Neutrophil (primary cell): Measurements from ENCODE around the gene C12orf57.

Experiments
- H3K27ac ChIP-seq: fragments of 200-600 bp; sonication (generic); 2 replicates; pipeline ENCODE4 v1.5.1; 2016; ENCODE audit warnings: mild to moderate bottlenecking, moderate library complexity
- H3K27me3 ChIP-seq: fragments of 200-600 bp; sonication (generic); 2 replicates; pipeline ENCODE4 v1.6.0; 2016; ENCODE audit warnings: mild to moderate bottlenecking
- H3K36me3 ChIP-seq: fragments of 200-600 bp; sonication (generic); 2 replicates; pipeline ENCODE4 v1.5.1; 2017
- H3K4me1 ChIP-seq, 2 experiments: fragments of 200-600 bp in 1 of 2; sonication (generic) in 1 of 2; 1 replicate in 1 of 2; 2 replicates in 1 of 2; pipeline versions ENCODE4 v1.5.1 to v1.6.1; 2013 to 2016; ENCODE audit warnings: low read depth in 1 of 2, low read length in 1 of 2, mild to moderate bottlenecking in 1 of 2, moderate library complexity in 1 of 2; ENCODE audit not compliant: control insufficient read depth in 1 of 2, insufficient read depth in 1 of 2
- H3K4me3 ChIP-seq, 2 experiments: fragments of 200-600 bp in 1 of 2; sonication (generic) in 1 of 2; 1 replicate in 1 of 2; 2 replicates in 1 of 2; pipeline ENCODE4 v1.5.1; 2013 to 2016; ENCODE audit warnings: low read depth in 1 of 2, low read length in 1 of 2, mild to moderate bottlenecking in 1 of 2, moderate library complexity in 1 of 2
- H3K9me3 ChIP-seq: fragments of 200-600 bp; sonication (generic); 2 replicates; pipeline ENCODE4 v1.5.1; 2016
- CTCF ChIP-seq: fragments of 200-600 bp; sonication (generic); IDR thresholded peaks from 2 replicates; pipeline ENCODE4 v1.5.1; 2016; ENCODE audit warnings: antibody characterized with exemption

Gene C12orf57

GRCh38 chr12:6962285-6963015, 18.6 kb downstream of the C12orf57 start:
- TF ChIP-seq CTCF = no peak
- Histone ChIP-seq H3K4me1 (peaks cover 72 to 80% of the 10 kb centered on the region in 2 experiments), H3K9me3 (no peaks in the 10 kb centered on the region), H3K27ac (peak overlapping the region; percentile 99), H3K4me3 (peak overlapping the region in 1 of 2 experiments; percentile 88), H3K36me3 (peaks cover 70% of the 10 kb centered on the region), H3K27me3 (no peaks in the 10 kb centered on the region)

GRCh38 chr12:6963016-6963731, 19.4 kb downstream of the C12orf57 start:
- H3K4me3 ChIP-seq = no peak overlapping the region
- TF ChIP-seq CTCF = no peak
- peaks cover 64 to 73% of the 10 kb centered on the region in 2 experiments for H3K4me1 ChIP-seq
- peak overlapping the region; percentile 99 for H3K27ac ChIP-seq
- peaks cover 70% of the 10 kb centered on the region for H3K36me3 ChIP-seq
- no peaks in the 10 kb centered on the region for H3K9me3 ChIP-seq
- no peaks in the 10 kb centered on the region for H3K27me3 ChIP-seq

- no peaks in the 10 kb centered on the region for H3K27me3 ChIP-seq
- TF ChIP-seq CTCF = no peak
- H3K9me3 ChIP-seq = no peaks in the 10 kb centered on the region
- peaks cover 60 to 70% of the 10 kb centered on the region in 2 experiments for H3K4me1 ChIP-seq
- H3K4me3 ChIP-seq = no peak overlapping the region
- H3K27ac ChIP-seq = peak overlapping the region; percentile 99
- peaks cover 70% of the 10 kb centered on the region for H3K36me3 ChIP-seq
Observed at GRCh38 chr12:6963791-6964413, 20.1 kb downstream of the C12orf57 start.

GRCh38 chr12:6964605-6965025, 20.8 kb downstream of the C12orf57 start:
- peak overlapping the region; percentile 99 for H3K27ac ChIP-seq
- no peaks in the 10 kb centered on the region for H3K27me3 ChIP-seq
- H3K9me3 ChIP-seq = no peaks in the 10 kb centered on the region
- peaks cover 60 to 70% of the 10 kb centered on the region in 2 experiments for H3K4me1 ChIP-seq
- no peak for TF ChIP-seq CTCF
- H3K4me3 ChIP-seq = peak overlapping the region in 1 of 2 experiments; percentile 35
- H3K36me3 ChIP-seq = peaks cover 64% of the 10 kb centered on the region

GRCh38 chr12:6965026-6965661, 21.3 kb downstream of the C12orf57 start:
- H3K4me3 ChIP-seq = peak overlapping the region in 1 of 2 experiments; percentile 35
- peaks cover 59% of the 10 kb centered on the region for H3K36me3 ChIP-seq
- H3K4me1 ChIP-seq = peaks cover 60 to 70% of the 10 kb centered on the region in 2 experiments
- H3K9me3 ChIP-seq = no peaks in the 10 kb centered on the region
- TF ChIP-seq CTCF = peak; percentile 96
- H3K27ac ChIP-seq = peak overlapping the region; percentile 99
- no peaks in the 10 kb centered on the region for H3K27me3 ChIP-seq
